HK-2 (cell line): ENCODE results near the gene ZNF708.
"Not testable (repeated sequence)": the region's sequence is repeated elsewhere in the genome, so short reads cannot be mapped to it uniquely, and the experiment has no call there.

ENCODE experiments used
- DNase-seq: peaks from one replicate; pipeline ENCODE4 v3.0.0-alpha.2; 2018; ENCODE audit not compliant: unreplicated experiment

ZNF708 gene

DNA sequence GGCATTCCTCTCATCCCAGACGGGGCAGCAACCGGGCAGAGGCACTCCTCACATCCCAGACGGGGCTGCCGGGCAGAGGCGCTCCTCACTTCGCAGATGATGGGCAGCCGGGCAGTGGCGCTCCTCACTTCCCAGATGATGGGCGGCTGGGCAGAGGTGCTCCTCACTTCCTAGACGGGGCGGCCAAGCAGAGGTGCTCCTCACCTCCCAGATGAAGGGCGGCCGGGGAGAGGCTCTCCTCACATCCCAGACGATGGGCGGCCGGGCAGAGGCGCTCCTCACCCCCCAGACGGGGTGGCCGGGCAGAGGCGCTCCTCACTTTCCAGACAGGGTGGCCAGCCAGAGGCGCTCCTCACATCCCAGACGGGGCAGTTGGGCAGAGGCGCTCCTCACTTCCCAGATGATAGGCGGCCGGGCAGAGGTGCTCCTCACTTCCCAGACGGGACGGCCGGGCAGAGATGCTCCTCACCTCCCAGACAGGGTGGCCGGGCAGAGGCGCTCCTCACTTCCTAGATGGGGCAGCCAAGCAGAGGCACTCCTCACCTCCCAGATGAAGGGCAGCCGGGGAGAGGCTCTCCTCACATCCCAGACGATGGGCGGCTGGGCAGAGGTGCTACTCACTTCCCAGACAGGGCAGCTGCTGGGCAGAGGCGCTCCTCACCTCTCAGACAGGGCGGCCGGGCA lies 68.9 kb downstream of the ZNF708 start:
- no peak for DNase-seq

DNA sequence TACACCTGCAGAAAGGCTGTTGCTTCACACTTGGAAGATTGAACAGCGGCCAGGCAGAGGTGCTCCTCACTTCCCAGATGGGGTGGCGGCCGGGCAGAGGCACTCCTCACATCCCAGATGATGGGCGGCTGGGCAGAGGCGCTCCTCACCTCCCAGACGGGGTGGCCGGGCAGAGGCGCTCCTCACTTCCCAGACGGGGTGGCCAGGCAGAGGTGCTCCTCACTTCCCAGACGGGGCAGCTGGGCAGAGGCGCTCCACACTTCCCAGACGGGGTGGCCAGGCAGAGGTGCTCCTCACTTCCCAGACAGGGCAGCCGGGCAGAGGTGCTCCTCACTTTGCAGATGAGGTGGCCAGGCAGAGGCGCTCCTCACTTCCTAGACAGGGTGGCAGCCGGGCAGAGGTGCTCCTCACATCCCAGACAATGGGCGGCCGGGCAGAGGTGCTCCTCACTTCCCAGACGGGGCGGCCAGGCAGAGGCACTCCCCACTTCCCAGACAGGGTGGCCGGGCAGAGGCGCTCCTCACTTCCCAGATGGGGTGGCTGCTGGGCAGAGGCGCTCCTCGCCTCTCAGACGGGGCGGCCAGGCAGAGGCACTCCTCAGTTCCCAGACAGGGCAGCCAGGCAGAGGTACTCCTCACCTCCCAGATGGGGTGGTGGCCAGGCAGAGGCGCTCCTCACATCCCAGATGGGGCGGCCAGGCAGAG lies 69.6 kb downstream of the ZNF708 start:
- not testable (repeated sequence) for DNase-seq

DNA sequence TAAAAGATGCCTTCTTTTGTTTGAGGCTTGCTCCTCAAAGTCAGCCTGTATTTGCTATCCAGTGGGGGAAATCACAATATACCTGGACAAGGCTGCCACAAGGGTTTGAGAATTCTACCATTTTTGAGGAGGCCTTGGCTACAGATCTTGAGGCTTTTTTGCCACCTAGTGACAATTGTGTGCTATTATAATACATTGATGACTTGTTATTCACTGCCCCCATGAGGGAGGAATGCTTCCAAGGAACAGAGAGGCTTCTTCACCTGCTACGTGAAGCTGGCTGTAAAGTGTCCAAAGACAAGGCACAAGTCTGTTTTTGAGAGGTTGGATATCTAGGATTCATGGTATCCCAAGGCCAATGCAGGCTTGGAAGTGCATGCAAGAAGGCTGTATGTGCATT lies 72.5 kb downstream of the ZNF708 start:
- DNase-seq = no peak
